Measurements from ENCODE around the gene GNAT3.

Gene GNAT3

GRCh38 chr7:80475383-80475782, 36.5 kb downstream of the GNAT3 start:
- Histone ChIP-seq H3K4me3 (ENCODE audit: low read length) (no peak overlapping the region), H3K27ac (ENCODE audit: low read depth, low read length) (no peak overlapping the region), H3K9ac (ENCODE audit: low read length) (no peak overlapping the region), H3K27me3 (ENCODE audit: control insufficient read depth, insufficient read depth, low read length) (no peaks in the 10 kb centered on the region), H3K4me1 (ENCODE audit: control insufficient read depth, insufficient read depth, low read length) (no peaks in the 10 kb centered on the region), H3K36me3 (ENCODE audit: control insufficient read depth, insufficient read depth, low read length) (no peaks in the 10 kb centered on the region)

GRCh38 chr7:80473751-80474150, 38.1 kb downstream of the GNAT3 start:
- no peaks in the 10 kb centered on the region for H3K4me1 ChIP-seq (ENCODE audit: control insufficient read depth, insufficient read depth, low read length)
- no peaks in the 10 kb centered on the region for H3K27me3 ChIP-seq (ENCODE audit: control insufficient read depth, insufficient read depth, low read length)
- H3K27ac ChIP-seq (ENCODE audit: low read depth, low read length): no peak overlapping the region
- H3K9ac ChIP-seq (ENCODE audit: low read length): no peak overlapping the region
- H3K4me3 ChIP-seq (ENCODE audit: low read length): no peak overlapping the region
- no peaks in the 10 kb centered on the region for H3K36me3 ChIP-seq (ENCODE audit: control insufficient read depth, insufficient read depth, low read length)

DNA sequence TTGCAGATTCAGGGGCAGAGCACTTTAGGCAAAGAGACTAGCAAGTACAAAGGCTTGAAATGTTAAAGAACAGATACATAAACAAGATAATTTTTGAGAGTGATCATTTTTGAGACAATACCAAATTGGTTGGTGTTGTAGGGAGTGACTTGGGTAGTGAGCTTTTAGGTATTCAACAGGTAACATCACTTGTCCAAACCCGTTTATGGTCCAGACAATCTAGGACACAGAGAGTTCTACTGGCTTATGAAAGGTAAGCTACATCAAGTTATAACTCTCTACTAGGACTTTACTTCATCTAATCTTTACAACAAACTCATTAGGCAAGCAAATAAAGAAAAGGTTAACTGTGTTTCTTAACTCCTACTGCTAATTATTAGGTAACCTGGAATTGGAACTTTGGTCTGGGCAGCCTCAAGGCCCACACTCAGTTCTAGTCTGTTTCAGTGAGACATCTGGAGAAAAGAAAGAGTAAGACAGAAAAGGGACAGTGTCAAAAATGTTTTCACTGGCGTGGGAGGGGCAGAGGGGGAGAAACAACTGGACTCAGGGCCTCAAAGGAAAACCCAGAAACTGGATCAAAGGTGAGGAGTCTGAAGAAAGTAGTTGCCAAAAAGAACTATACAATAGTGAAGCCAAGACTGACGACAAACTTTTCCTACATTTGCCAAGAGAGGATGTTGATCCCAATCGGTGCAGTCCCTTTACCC, 39.2 kb downstream of the GNAT3 start:
- no peak overlapping the region for H3K9ac ChIP-seq (ENCODE audit: low read length)
- no peaks in the 10 kb centered on the region for H3K36me3 ChIP-seq (ENCODE audit: control insufficient read depth, insufficient read depth, low read length)
- H3K4me3 ChIP-seq (ENCODE audit: low read length): no peak overlapping the region
- no peak overlapping the region for H3K27ac ChIP-seq (ENCODE audit: low read depth, low read length)
- H3K4me1 ChIP-seq (ENCODE audit: control insufficient read depth, insufficient read depth, low read length): no peaks in the 10 kb centered on the region
- H3K27me3 ChIP-seq (ENCODE audit: control insufficient read depth, insufficient read depth, low read length): no peaks in the 10 kb centered on the region

- peaks cover 3% of the 10 kb centered on the region for H3K4me1 ChIP-seq (ENCODE audit: control insufficient read depth, insufficient read depth, low read length)
- H3K4me3 ChIP-seq (ENCODE audit: low read length): no peak overlapping the region
- no peak overlapping the region for H3K27ac ChIP-seq (ENCODE audit: low read depth, low read length)
- H3K27me3 ChIP-seq (ENCODE audit: control insufficient read depth, insufficient read depth, low read length): no peaks in the 10 kb centered on the region
- no peaks in the 10 kb centered on the region for H3K36me3 ChIP-seq (ENCODE audit: control insufficient read depth, insufficient read depth, low read length)
- no peak overlapping the region for H3K9ac ChIP-seq (ENCODE audit: low read length)
Measured at GRCh38 chr7:80468931-80469714, 42.7 kb downstream of the GNAT3 start.

DNA sequence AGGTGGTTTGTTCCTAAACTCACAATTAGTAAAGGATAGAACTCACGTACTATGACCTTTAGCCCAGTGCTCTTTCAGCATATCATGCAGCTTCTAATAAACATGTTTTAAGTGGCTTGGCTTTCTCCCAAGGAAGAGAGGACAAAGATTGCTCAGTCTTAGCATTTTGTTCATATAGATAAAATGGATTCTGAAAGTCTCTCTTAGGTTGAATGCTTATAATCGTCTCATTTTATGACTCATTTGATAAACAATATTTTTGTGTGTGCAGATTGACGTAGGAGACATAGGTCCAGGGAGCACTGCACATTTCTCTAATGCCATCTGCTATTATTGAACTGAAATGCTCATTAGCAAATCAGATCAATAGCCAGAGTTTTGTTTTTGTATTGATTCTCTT, 44.8 kb downstream of the GNAT3 start:
- H3K4me3 ChIP-seq (ENCODE audit: low read length): no peak overlapping the region
- no peaks in the 10 kb centered on the region for H3K36me3 ChIP-seq (ENCODE audit: control insufficient read depth, insufficient read depth, low read length)
- no peak overlapping the region for H3K27ac ChIP-seq (ENCODE audit: low read depth, low read length)
- H3K4me1 ChIP-seq (ENCODE audit: control insufficient read depth, insufficient read depth, low read length): peaks cover 3% of the 10 kb centered on the region
- no peaks in the 10 kb centered on the region for H3K27me3 ChIP-seq (ENCODE audit: control insufficient read depth, insufficient read depth, low read length)
- no peak overlapping the region for H3K9ac ChIP-seq (ENCODE audit: low read length)

DNA sequence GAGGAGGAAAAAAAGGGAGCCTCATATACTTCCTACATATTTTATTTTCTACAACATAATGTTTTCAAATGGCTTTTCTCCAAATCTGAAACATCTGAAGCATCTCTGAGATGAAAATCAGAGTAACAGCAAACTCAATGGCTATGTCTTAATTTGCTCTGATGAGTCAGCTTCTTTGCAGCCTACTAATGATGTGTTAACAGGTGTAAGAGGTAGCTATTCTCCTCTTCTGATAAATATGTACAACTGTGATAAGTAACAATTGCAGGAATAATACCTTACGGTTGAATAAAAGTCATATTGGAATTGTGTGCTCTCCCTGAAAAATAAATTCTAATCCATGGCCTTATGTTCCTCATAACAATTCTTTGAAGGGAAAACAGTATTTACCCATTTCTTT, 45.2 kb downstream of the GNAT3 start:
- no peak overlapping the region for H3K27ac ChIP-seq (ENCODE audit: low read depth, low read length)
- peaks cover 3% of the 10 kb centered on the region for H3K4me1 ChIP-seq (ENCODE audit: control insufficient read depth, insufficient read depth, low read length)
- H3K36me3 ChIP-seq (ENCODE audit: control insufficient read depth, insufficient read depth, low read length): no peaks in the 10 kb centered on the region
- no peak overlapping the region for H3K9ac ChIP-seq (ENCODE audit: low read length)
- no peak overlapping the region for H3K4me3 ChIP-seq (ENCODE audit: low read length)
- H3K27me3 ChIP-seq (ENCODE audit: control insufficient read depth, insufficient read depth, low read length): no peaks in the 10 kb centered on the region

DNA sequence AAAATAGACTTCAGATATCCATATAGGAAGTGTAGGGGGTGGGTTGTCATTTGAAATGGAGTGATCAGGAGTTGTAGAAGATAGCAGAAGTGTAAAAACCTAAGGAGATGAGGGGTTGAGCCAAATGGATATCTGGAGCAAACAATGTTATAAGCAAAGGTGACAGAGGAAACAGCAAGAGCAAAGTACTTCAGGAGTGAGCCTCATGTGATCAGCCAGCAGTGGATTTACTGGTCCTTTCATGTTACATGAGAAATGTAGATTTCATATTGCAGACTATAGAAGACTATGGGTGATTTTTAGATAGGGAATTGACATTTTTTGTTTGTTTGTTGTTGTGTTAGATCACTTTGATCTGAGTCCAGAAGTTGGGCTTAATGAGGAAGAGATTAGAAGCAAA, 47.7 kb downstream of the GNAT3 start:
- Histone ChIP-seq H3K9ac (ENCODE audit: low read length) (no peak overlapping the region), H3K36me3 (ENCODE audit: control insufficient read depth, insufficient read depth, low read length) (no peaks in the 10 kb centered on the region), H3K4me1 (ENCODE audit: control insufficient read depth, insufficient read depth, low read length) (peaks cover 3% of the 10 kb centered on the region), H3K4me3 (ENCODE audit: low read length) (no peak overlapping the region), H3K27ac (ENCODE audit: low read depth, low read length) (no peak overlapping the region), H3K27me3 (ENCODE audit: control insufficient read depth, insufficient read depth, low read length) (no peaks in the 10 kb centered on the region)

- no peak overlapping the region for H3K9ac ChIP-seq (ENCODE audit: low read length)
- H3K4me1 ChIP-seq (ENCODE audit: control insufficient read depth, insufficient read depth, low read length): peaks cover 3% of the 10 kb centered on the region
- H3K4me3 ChIP-seq (ENCODE audit: low read length): no peak overlapping the region
- H3K27ac ChIP-seq (ENCODE audit: low read depth, low read length): no peak overlapping the region
- H3K27me3 ChIP-seq (ENCODE audit: control insufficient read depth, insufficient read depth, low read length): no peaks in the 10 kb centered on the region
- H3K36me3 ChIP-seq (ENCODE audit: control insufficient read depth, insufficient read depth, low read length): no peaks in the 10 kb centered on the region
Measured at GRCh38 chr7:80463272-80463920, 48.5 kb downstream of the GNAT3 start.

- Histone ChIP-seq H3K27me3 (ENCODE audit: control insufficient read depth, insufficient read depth, low read length) (no peaks in the 10 kb centered on the region), H3K27ac (ENCODE audit: low read depth, low read length) (no peak overlapping the region), H3K9ac (ENCODE audit: low read length) (no peak overlapping the region), H3K4me3 (ENCODE audit: low read length) (no peak overlapping the region), H3K4me1 (ENCODE audit: control insufficient read depth, insufficient read depth, low read length) (no peaks in the 10 kb centered on the region), H3K36me3 (ENCODE audit: control insufficient read depth, insufficient read depth, low read length) (no peaks in the 10 kb centered on the region)
Measured at GRCh38 chr7:80460857-80461256, 51.0 kb downstream of the GNAT3 start.

DNA sequence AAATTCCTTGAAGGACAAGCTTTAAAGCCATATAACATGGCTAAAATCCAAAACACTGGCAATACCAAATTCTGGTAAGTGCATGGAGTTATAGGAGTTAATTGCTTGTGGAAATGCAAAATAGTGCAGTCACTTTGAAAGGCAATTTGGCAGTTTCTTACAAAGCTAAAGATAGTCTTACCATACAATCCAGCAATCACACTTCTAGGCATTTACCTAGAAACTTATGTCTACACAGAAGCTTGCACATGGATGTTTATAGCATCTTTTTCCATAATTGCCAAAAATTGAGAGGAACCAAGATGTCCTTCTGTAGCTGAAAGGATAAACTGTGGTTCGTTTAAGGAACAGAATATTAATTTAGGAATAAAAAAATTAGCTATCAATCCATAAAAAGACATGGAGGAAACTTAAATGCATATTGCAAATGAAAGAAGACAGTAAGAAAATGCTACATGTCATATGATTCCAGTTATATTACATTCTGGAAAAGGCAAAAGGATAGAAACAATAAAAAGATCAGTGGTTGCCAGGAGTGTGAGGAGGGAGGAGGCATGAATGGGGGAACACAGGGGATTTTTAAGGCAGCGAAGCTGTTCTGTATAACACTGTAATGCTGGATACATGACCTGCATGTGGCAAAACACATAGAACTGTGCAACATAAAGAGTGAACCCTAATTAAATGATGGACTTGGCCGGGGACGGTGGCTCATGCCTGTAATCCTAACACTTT, 51.9 kb downstream of the GNAT3 start:
- Histone ChIP-seq H3K27ac (ENCODE audit: low read depth, low read length) (no peak overlapping the region), H3K4me3 (ENCODE audit: low read length) (no peak overlapping the region), H3K9ac (ENCODE audit: low read length) (no peak overlapping the region), H3K27me3 (ENCODE audit: control insufficient read depth, insufficient read depth, low read length) (no peaks in the 10 kb centered on the region), H3K36me3 (ENCODE audit: control insufficient read depth, insufficient read depth, low read length) (no peaks in the 10 kb centered on the region), H3K4me1 (ENCODE audit: control insufficient read depth, insufficient read depth, low read length) (no peaks in the 10 kb centered on the region)

DNA sequence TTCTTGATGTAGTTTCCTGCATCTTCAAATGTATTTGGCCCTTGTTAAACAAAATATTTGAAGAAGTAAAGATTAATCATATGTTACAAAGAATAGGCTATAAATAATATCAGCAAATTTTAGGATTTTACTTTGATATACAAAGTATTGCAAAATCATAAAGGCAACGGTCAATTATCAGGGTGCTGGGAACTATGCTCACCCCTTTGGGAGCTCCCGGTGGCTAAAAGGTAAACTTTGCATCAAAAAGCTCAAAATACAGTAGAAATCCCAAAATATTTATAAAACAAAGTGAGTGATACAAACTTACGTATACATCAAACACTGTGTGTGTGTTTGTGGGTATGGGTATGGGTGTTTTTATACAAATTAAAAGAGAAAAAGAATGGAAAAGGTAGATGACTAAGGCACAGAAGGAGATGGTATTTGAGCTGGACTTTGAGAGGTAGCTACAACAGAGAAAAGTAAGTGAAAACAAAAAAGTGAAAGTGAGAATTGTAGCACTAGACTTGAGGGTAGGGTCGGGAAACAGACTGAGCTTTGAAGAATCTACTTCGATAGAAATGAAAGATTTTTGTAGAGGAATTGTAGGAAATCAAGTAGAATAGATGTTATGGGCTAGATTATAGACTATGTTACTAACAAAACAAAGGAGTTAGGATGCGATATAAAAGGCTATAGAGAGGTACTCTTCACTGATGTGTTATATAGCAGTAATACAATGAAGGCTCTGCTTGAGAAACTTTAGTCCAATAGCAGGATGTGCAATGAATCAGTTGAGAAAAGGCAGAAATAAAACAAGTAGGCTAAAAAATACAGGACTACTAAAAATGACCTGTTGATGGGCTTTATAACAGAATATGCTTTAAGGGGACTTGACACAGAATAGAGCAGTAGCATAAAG, 52.8 kb downstream of the GNAT3 start:
- Histone ChIP-seq H3K36me3 (ENCODE audit: control insufficient read depth, insufficient read depth, low read length) (no peaks in the 10 kb centered on the region), H3K4me3 (ENCODE audit: low read length) (no peak overlapping the region), H3K9ac (ENCODE audit: low read length) (no peak overlapping the region), H3K27me3 (ENCODE audit: control insufficient read depth, insufficient read depth, low read length) (no peaks in the 10 kb centered on the region), H3K27ac (ENCODE audit: low read depth, low read length) (no peak overlapping the region), H3K4me1 (ENCODE audit: control insufficient read depth, insufficient read depth, low read length) (no peaks in the 10 kb centered on the region)

Measured in rectal smooth muscle tissue (tissue), 1 donor.